ENCODE measurements around the gene CXCL13.

The CXCL13 gene

GRCh38 chr4:77576351-77576750, 29.3 kb upstream of the CXCL13 start:
- H3K27ac ChIP-seq, result no peak overlapping the region
- H3K27me3 ChIP-seq (replicated peaks), result no peaks in the 10 kb centered on the region
- DNase-seq, result no peak
- in situ Hi-C loops (cut with HindIII; ENCODE audit: low pct_ligation_motif_present, low sequenced_read_pairs), result no loop called here
- H3K36me3 ChIP-seq (replicated peaks), result no peaks in the 10 kb centered on the region
- no peak for TF ChIP-seq CTCF (IDR thresholded peaks at IDR 0.05; ENCODE audit: low read depth, low read length, missing control alignments)
- no peak overlapping the region for H3K4me3 ChIP-seq (ENCODE audit: low read depth, low read length)

- no peak for DNase-seq
- H3K4me3 ChIP-seq (ENCODE audit: low read depth, low read length), result no peak overlapping the region
- in situ Hi-C loops (cut with HindIII; ENCODE audit: low pct_ligation_motif_present, low sequenced_read_pairs), result no loop called here
These were observed 27.5 kb upstream of the CXCL13 start for GRCh38 chr4:77578145-77578544.

GRCh38 chr4:77579406-77580076, 26.1 kb upstream of the CXCL13 start:
- H3K27me3 ChIP-seq (replicated peaks), result no peaks in the 10 kb centered on the region
- no peak for TF ChIP-seq CTCF (IDR thresholded peaks at IDR 0.05; ENCODE audit: low read depth, low read length, missing control alignments)
- in situ Hi-C loops (cut with HindIII; ENCODE audit: low pct_ligation_motif_present, low sequenced_read_pairs), result no loop called here
- DNase-seq, result peak; percentile 33
- H3K27ac ChIP-seq, result no peak overlapping the region
- H3K4me3 ChIP-seq (ENCODE audit: low read depth, low read length), result no peak overlapping the region
- H3K36me3 ChIP-seq (replicated peaks), result no peaks in the 10 kb centered on the region

More at GRCh38 chr4:77578145-77578544, 27.5 kb upstream of the CXCL13 start:
- Histone ChIP-seq H3K36me3 (replicated peaks) (no peaks in the 10 kb centered on the region), H3K27me3 (replicated peaks) (no peaks in the 10 kb centered on the region), H3K27ac (no peak overlapping the region)
- peak; percentile 45 for TF ChIP-seq CTCF (IDR thresholded peaks at IDR 0.05; ENCODE audit: low read depth, low read length, missing control alignments)

GRCh38 chr4:77581724-77582123, 23.9 kb upstream of the CXCL13 start:
- no peak overlapping the region for H3K27ac ChIP-seq
- no peak for DNase-seq
- H3K36me3 ChIP-seq (replicated peaks), result no peaks in the 10 kb centered on the region
- H3K4me3 ChIP-seq (ENCODE audit: low read depth, low read length), result no peak overlapping the region
- TF ChIP-seq CTCF (IDR thresholded peaks at IDR 0.05; ENCODE audit: low read depth, low read length, missing control alignments), result no peak
- in situ Hi-C loops (cut with HindIII; ENCODE audit: low pct_ligation_motif_present, low sequenced_read_pairs), result no loop called here
- H3K27me3 ChIP-seq (replicated peaks), result no peaks in the 10 kb centered on the region

GRCh38 chr4:77582156-77582555, 23.5 kb upstream of the CXCL13 start:
- TF ChIP-seq CTCF (IDR thresholded peaks at IDR 0.05; ENCODE audit: low read depth, low read length, missing control alignments), result no peak
- in situ Hi-C loops (cut with HindIII; ENCODE audit: low pct_ligation_motif_present, low sequenced_read_pairs), result no loop called here
- Histone ChIP-seq H3K36me3 (replicated peaks) (no peaks in the 10 kb centered on the region), H3K4me3 (ENCODE audit: low read depth, low read length) (no peak overlapping the region), H3K27me3 (replicated peaks) (no peaks in the 10 kb centered on the region), H3K27ac (no peak overlapping the region)
- no peak for DNase-seq

GRCh38 chr4:77582711-77583110, 22.9 kb upstream of the CXCL13 start:
- DNase-seq, result no peak
- no peak overlapping the region for H3K27ac ChIP-seq
- in situ Hi-C loops (cut with HindIII; ENCODE audit: low pct_ligation_motif_present, low sequenced_read_pairs), result no loop called here

More at GRCh38 chr4:77582711-77583110, 22.9 kb upstream of the CXCL13 start:
- TF ChIP-seq CTCF (IDR thresholded peaks at IDR 0.05; ENCODE audit: low read depth, low read length, missing control alignments), result no peak
- no peaks in the 10 kb centered on the region for H3K36me3 ChIP-seq (replicated peaks)
- H3K27me3 ChIP-seq (replicated peaks), result no peaks in the 10 kb centered on the region
- no peak overlapping the region for H3K4me3 ChIP-seq (ENCODE audit: low read depth, low read length)

Data from brain microvascular endothelial cell (primary cell).